SIG-M5 treated with dmso at 0.1 percent for 504 hours (cell line): ENCODE data around the gene ZFP36L2.

Experiments
- DNase-seq: peaks from one replicate; lab custom pipeline; 2025; ENCODE audit not compliant: unreplicated experiment; lab: John Stamatoyannopoulos, UW

The ZFP36L2 gene

GRCh38 chr2:43224571-43225092, 1.8 kb downstream of the ZFP36L2 start:
- no peak for DNase-seq

- peak; percentile 81 for DNase-seq
These were observed 2.3 kb downstream of the ZFP36L2 start for GRCh38 chr2:43224131-43224570.

- peak; percentile 53 for DNase-seq
These were observed 2.8 kb downstream of the ZFP36L2 start for GRCh38 chr2:43223521-43224001.

GRCh38 chr2:43222475-43223309, 3.7 kb downstream of the ZFP36L2 start:
- peak; percentile 54 for DNase-seq

GRCh38 chr2:43221763-43222474, 4.5 kb downstream of the ZFP36L2 start:
- peak; percentile 92 for DNase-seq

- peak; percentile 92 for DNase-seq
These were observed 5.2 kb downstream of the ZFP36L2 start for GRCh38 chr2:43221124-43221762.

- no peak for DNase-seq
These were observed 5.7 kb downstream of the ZFP36L2 start for GRCh38 chr2:43220760-43221123.

GRCh38 chr2:43220229-43220751, 6.1 kb downstream of the ZFP36L2 start:
- DNase-seq, result peak; percentile 80

GRCh38 chr2:43219383-43220228, 6.8 kb downstream of the ZFP36L2 start:
- peak; percentile 96 for DNase-seq

- peak; percentile 88 for DNase-seq
These were observed 7.6 kb downstream of the ZFP36L2 start for GRCh38 chr2:43218702-43219382.

GRCh38 chr2:43218155-43218701, 8.2 kb downstream of the ZFP36L2 start:
- DNase-seq, result peak; percentile 79

GRCh38 chr2:43217228-43218154, 8.9 kb downstream of the ZFP36L2 start:
- DNase-seq, result no peak

- no peak for DNase-seq
These were observed 9.8 kb downstream of the ZFP36L2 start for GRCh38 chr2:43216629-43217028.

GRCh38 chr2:43215673-43216255, 10.6 kb downstream of the ZFP36L2 start:
- DNase-seq, result no peak

- DNase-seq, result no peak
These were observed 12.2 kb downstream of the ZFP36L2 start for GRCh38 chr2:43214253-43214652.

GRCh38 chr2:43212931-43213330, 13.5 kb downstream of the ZFP36L2 start:
- DNase-seq, result peak; percentile 99

GRCh38 chr2:43212216-43212835, 14.1 kb downstream of the ZFP36L2 start:
- no peak for DNase-seq
